ENCODE measurements around the gene SKIC8. TPM values are rescaled to one million over a fixed set of nuclear protein-coding genes. Genes with fewer than 3 reads are reported as not detected.

Gene SKIC8
- total and polyA plus RNA-seq, 2 donors from 2014 or later: 48.5 to 87.4 TPM

GRCh38 chr15:78341057-78341987, 41.9 kb upstream of the SKIC8 start:
- FAIRE-seq (no peak), DNase-seq (peak in 4 of 5 donors; percentile 54 to 65 (median 62))
- H3K27ac ChIP-seq (ENCODE audit: low read depth in 2 of 2, low read length in 2 of 2): no peak overlapping the region
- intact Hi-C loops (cut with DNase I): no loop called here
- no peaks in the 10 kb centered on the region for H3K36me3 ChIP-seq (ENCODE audit: control insufficient read depth in 2 of 3, insufficient read depth in 3 of 3, low read length in 3 of 3)
- peaks cover 0 to 4% (median 2%) of the 10 kb centered on the region in 3 donors for H3K4me1 ChIP-seq (ENCODE audit: control insufficient read depth in 2 of 3, insufficient read depth in 2 of 3, low read depth in 1 of 3, low read length in 3 of 3)
- TF ChIP-seq, protein P1, sequence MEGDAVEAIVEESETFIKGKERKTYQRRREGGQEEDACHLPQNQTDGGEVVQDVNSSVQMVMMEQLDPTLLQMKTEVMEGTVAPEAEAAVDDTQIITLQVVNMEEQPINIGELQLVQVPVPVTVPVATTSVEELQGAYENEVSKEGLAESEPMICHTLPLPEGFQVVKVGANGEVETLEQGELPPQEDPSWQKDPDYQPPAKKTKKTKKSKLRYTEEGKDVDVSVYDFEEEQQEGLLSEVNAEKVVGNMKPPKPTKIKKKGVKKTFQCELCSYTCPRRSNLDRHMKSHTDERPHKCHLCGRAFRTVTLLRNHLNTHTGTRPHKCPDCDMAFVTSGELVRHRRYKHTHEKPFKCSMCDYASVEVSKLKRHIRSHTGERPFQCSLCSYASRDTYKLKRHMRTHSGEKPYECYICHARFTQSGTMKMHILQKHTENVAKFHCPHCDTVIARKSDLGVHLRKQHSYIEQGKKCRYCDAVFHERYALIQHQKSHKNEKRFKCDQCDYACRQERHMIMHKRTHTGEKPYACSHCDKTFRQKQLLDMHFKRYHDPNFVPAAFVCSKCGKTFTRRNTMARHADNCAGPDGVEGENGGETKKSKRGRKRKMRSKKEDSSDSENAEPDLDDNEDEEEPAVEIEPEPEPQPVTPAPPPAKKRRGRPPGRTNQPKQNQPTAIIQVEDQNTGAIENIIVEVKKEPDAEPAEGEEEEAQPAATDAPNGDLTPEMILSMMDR (IDR thresholded peaks at IDR 0.05; ENCODE audit: borderline replicate concordance, extremely low read depth, insufficient read depth): no peak
- H3K9me3 ChIP-seq (ENCODE audit: control insufficient read depth in 2 of 3, insufficient read depth in 1 of 3, low read length in 3 of 3): no peaks in the 10 kb centered on the region
- peak overlapping the region in 2 of 3 donors; percentile 40 to 57 for H3K4me3 ChIP-seq (ENCODE audit: low read length in 3 of 3)
- peaks cover 11% of the 10 kb centered on the region for H3K27me3 ChIP-seq (ENCODE audit: control insufficient read depth, insufficient read depth, low read length)
- no peak overlapping the region for H3K9ac ChIP-seq (ENCODE audit: low read length in 3 of 3)

DNA sequence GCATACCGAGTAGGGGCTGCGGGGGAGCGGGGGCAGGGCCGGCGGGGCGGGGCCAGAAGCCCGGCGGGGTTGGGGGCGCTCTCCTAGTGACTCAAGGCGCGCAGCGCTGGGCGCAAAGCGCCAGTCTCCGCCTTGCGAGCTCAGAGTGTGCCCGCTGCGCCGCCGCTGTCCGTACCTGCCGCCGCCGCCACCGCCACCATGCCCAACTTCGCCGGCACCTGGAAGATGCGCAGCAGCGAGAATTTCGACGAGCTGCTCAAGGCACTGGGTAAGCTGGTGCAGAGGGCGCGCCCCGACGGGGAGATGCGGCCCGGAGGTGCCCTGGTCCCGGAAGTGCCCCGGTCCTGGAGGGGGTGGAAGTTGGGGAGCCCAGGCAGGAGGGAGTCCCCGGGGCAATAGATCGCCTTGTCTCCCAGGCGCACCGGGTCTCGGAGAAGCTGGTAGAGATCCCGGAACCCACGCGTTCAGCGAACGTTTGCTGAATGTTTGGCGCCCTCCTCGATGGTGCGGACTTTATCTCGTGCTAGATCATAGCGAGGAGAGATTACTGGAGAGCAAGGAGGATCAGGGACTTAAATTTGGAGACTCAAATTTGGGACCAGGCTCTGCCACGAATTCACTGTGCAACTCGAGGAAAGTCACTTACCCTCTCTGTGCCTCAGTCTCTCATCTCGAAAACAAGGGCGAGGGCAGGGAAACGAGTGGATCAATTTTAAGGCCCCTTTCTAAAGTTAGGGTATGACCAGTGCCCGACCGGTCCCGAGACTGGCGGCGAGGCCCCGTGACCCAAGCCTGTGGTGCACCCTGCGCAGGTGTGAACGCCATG, 41.0 kb upstream of the SKIC8 start, which contains the start of gene CRABP1:
Gene CRABP1 (plus strand): TSS at position 123 of the 826 bp plus-strand sequence. CDS start 76 bp downstream, at position 199.
- DNase-seq (peak in 4 of 5 donors; percentile 55 to 72 (median 62)), FAIRE-seq (no peak)
- H3K4me3 ChIP-seq (ENCODE audit: low read length in 3 of 3): peak within 1 kb of the TSS; percentile 6 to 57 (median 40)
- H3K9ac ChIP-seq (ENCODE audit: low read length in 3 of 3): no peak within 1 kb of the TSS
- peaks cover 0 to 2% (median 0%) of the 10 kb centered on the region in 3 donors for H3K4me1 ChIP-seq (ENCODE audit: control insufficient read depth in 2 of 3, insufficient read depth in 2 of 3, low read depth in 1 of 3, low read length in 3 of 3)
- H3K27me3 ChIP-seq (ENCODE audit: control insufficient read depth, insufficient read depth, low read length): peaks cover 11% of the 10 kb centered on the region
- no peaks in the 10 kb centered on the region for H3K9me3 ChIP-seq (ENCODE audit: control insufficient read depth in 2 of 3, insufficient read depth in 1 of 3, low read length in 3 of 3)
- H3K27ac ChIP-seq (ENCODE audit: low read depth in 2 of 2, low read length in 2 of 2): no peak within 1 kb of the TSS
- TF ChIP-seq, protein P1 (IDR thresholded peaks at IDR 0.05; ENCODE audit: borderline replicate concordance, extremely low read depth, insufficient read depth): no peak
- intact Hi-C loops (cut with DNase I): no loop called here
- H3K36me3 ChIP-seq (ENCODE audit: control insufficient read depth in 2 of 3, insufficient read depth in 3 of 3, low read length in 3 of 3): no peaks in the 10 kb centered on the region

- Histone ChIP-seq H3K36me3 (ENCODE audit: control insufficient read depth in 2 of 3, insufficient read depth in 3 of 3, low read length in 3 of 3) (no peaks in the 10 kb centered on the region), H3K9ac (ENCODE audit: low read length in 3 of 3) (no peak overlapping the region), H3K27me3 (ENCODE audit: control insufficient read depth, insufficient read depth, low read length) (peaks cover 11% of the 10 kb centered on the region), H3K4me1 (ENCODE audit: control insufficient read depth in 2 of 3, insufficient read depth in 2 of 3, low read depth in 1 of 3, low read length in 3 of 3) (peaks cover 0 to 2% (median 0%) of the 10 kb centered on the region in 3 donors), H3K4me3 (ENCODE audit: low read length in 3 of 3) (no peak overlapping the region), H3K27ac (ENCODE audit: low read depth in 2 of 2, low read length in 2 of 2) (no peak overlapping the region), H3K9me3 (ENCODE audit: control insufficient read depth in 2 of 3, insufficient read depth in 1 of 3, low read length in 3 of 3) (no peaks in the 10 kb centered on the region)
- DNase-seq (peak in 1 of 5 donors; percentile 32), FAIRE-seq (no peak)
- intact Hi-C loops (cut with DNase I): no loop called here
- TF ChIP-seq, protein P1 (IDR thresholded peaks at IDR 0.05; ENCODE audit: borderline replicate concordance, extremely low read depth, insufficient read depth): no peak
These were observed 40.1 kb upstream of the SKIC8 start for GRCh38 chr15:78339559-78339958.
